K562 (cell line): ENCODE data around the gene PIERCE2. TPM values are rescaled to one million over a fixed set of nuclear protein-coding genes. Genes with fewer than 3 reads are reported as not detected.

Source experiments
- FIP1L1 ChIP-seq: fragments of 200-400 bp; formaldehyde crosslinking; IDR thresholded peaks from 2 replicates; pipeline ENCODE4 v1.6.1; 2018; ENCODE audit warnings: mild to moderate bottlenecking, low read depth, low read length; ENCODE audit not compliant: poor library complexity, severe bottlenecking
- HDAC1 ChIP-seq, 2 experiments: fragments of 450-650 bp; IDR thresholded peaks; 2 replicates each; pipeline ENCODE4 v1.6.1; 2016 to 2017; ENCODE audit warnings: inconsistent platforms in 1 of 2, mild to moderate bottlenecking in 1 of 2, moderate library complexity in 1 of 2
- JUN ChIP-seq, 2 experiments: sonication (generic) in 1 of 2; formaldehyde crosslinking in 1 of 2; IDR thresholded peaks; 2 replicates each; pipeline versions ENCODE4 v1.6.1 to v1.8.0; 2012 to 2022; ENCODE audit warnings: borderline replicate concordance in 2 of 2, mild to moderate bottlenecking in 2 of 2, improper control_type of control experiment in 1 of 2, low read depth in 1 of 2, low read length in 1 of 2, missing genetic modification reagents in 1 of 2
- JUND ChIP-seq, 2 experiments: IDR thresholded peaks; 2 replicates in 1 of 2; 3 replicates in 1 of 2; pipeline ENCODE4 v1.6.1; 2011; ENCODE audit warnings: borderline replicate concordance in 2 of 2, low read depth in 2 of 2, low read length in 2 of 2, improper control_type of control experiment in 1 of 2, missing biosample characterization in 1 of 2, missing genetic modification characterization in 1 of 2, missing genetic modification reagents in 1 of 2
- L3MBTL2 ChIP-seq: fragments of 450-650 bp; IDR thresholded peaks from 2 replicates; pipeline ENCODE4 v1.6.1; 2016; ENCODE audit warnings: mild to moderate bottlenecking, moderate library complexity
- NR2C1 ChIP-seq, 2 experiments: fragments of 450-650 bp; IDR thresholded peaks; 2 replicates each; pipeline ENCODE4 v1.6.1; 2017; ENCODE audit warnings: mild to moderate bottlenecking in 2 of 2, antibody characterized with exemption in 1 of 2, inconsistent platforms in 1 of 2, missing compliant biosample characterization in 1 of 2, missing genetic modification characterization in 1 of 2
- PRPF4 ChIP-seq: fragments of 200-400 bp; formaldehyde crosslinking; IDR thresholded peaks from one replicate; pipeline ENCODE4 v1.6.1; 2017; ENCODE audit warnings: low read length, low read depth, mild to moderate bottlenecking; ENCODE audit not compliant: insufficient read depth, poor library complexity, severe bottlenecking
- ZSCAN29 ChIP-seq: fragments of 450-650 bp; IDR thresholded peaks from 2 replicates; pipeline ENCODE4 v1.6.1; 2017
- polyA plus RNA-seq, 8 experiments: library from polyadenylated mRNA; depleted of rRNA in 4 of 8; stranded (reverse) in 5 of 8; unstranded in 3 of 8; fragments of >200 nt; fragmentation: Nextera tagmentation in 2 of 8; fragmentation: Illumina TruSeq in 1 of 8; extraction: Ambion mirVana in 2 of 8; extraction: Trizol in 1 of 8; gene quantifications; 2 replicates each; pipeline versions ENCODE4 v1.2.1 to v1.2.3, GENCODE V29; 2011 to 2014; ENCODE audit warnings: inconsistent platforms in 1 of 8, missing spikeins in 1 of 8
- total RNA-seq, 7 experiments: library from RNA; depleted of rRNA in 6 of 7; stranded (reverse); fragments of >200 nt in 6 of 7; fragmentation: Illumina TruSeq in 2 of 7; extraction: Trizol in 2 of 7; gene quantifications; 2 replicates each; pipeline versions ENCODE4 v1.2.1 to v1.2.3, GENCODE V29; 2011 to 2021; ENCODE audit warnings: low replicate concordance in 1 of 7
- TF ChIP-seq, protein P1 (sequence below): fragments of 450-650 bp; IDR thresholded peaks from 2 replicates; pipeline ENCODE4 v1.6.1; 2016; ENCODE audit warnings: mild to moderate bottlenecking, moderate library complexity
- TF ChIP-seq, protein P2 (sequence below): fragments of 450-650 bp; IDR thresholded peaks from 2 replicates; pipeline ENCODE4 v1.6.1; 2017; ENCODE audit warnings: mild to moderate bottlenecking, moderate library complexity
- TF ChIP-seq, protein P3 (sequence below): sonication (generic); formaldehyde crosslinking; IDR thresholded peaks from 2 replicates; pipeline ENCODE4 v1.9.0; 2022; ENCODE audit warnings: mild to moderate bottlenecking, missing genetic modification reagents

The PIERCE2 gene
- total and polyA plus RNA-seq, 9 of the 15 experiments (the other 6 are each of a cell fraction or from before 2014, with no cell fraction given), result 2.9 to 4.8 (median 4.0) TPM

DNA sequence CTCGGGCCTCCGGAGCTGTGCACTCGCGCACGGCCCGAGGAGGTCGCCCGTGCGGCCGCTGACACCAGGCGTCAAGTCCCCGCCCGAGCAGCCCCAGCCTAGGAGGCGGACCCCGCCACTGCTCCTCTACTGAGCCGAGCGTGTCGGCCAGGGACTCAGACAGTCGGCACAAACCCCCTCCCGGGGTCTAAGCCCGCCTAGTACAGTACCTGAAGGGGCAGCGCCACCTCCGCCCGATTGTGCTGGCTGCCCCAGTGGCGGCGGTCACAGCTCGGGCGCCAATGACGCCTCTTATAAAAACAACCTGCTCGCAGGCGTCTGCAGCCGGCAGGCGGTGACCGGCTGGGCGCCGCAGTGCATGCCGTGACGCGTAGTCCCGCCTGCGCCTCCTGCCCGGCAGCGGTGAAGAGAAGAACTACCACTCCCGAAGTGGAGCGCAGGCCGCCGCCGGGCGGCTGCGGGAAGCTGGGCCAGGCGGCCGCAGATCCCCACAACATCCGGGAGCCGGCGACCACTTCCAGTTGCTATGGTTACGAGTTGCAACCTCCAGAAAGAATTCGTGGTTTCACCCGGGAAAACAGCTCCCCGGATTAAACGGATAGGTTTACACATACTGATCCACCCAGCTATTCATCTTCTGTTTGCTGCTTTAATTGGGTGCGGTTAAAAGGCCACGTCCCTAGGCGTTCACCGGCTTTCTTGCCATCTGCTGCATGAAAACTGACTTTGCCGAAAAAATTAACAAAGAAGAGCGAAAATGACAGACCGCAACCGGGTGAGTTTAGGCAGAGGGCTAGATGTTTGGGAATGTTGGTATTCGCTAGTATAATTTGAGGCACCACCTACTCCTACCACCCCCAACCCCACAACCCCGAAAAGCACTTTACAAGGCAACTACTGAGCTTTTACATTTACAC, at the start of gene PIERCE2, which contains the start of gene CCPG1 (continued):
- TF ChIP-seq FIP1L1 (peak; percentile 76), HDAC1 (IDR thresholded peaks at IDR 0.05) (peak in 1 of 2 experiments; percentile 87; a peak in 2 of 4 replicates), PRPF4 (peak; percentile 51), ZSCAN29 (0 out of 2 replicates have a peak, but pooled peaks have one; percentile 49), L3MBTL2 (peak; percentile 88), JUN (IDR thresholded peaks at IDR 0.05; ENCODE audit: borderline replicate concordance, low read depth, low read length) (no peak), JUN (CRISPR knock-in tag; IDR thresholded peaks at IDR 0.05; ENCODE audit: borderline replicate concordance) (peak; percentile 81; the same call in 1 of the 2 replicates), NR2C1 (IDR thresholded peaks at IDR 0.05) (no peak), NR2C1 (tag; IDR thresholded peaks at IDR 0.05) (peak; percentile 59; the same call in 1 of the 2 replicates), JUND (IDR thresholded peaks at IDR 0.05; ENCODE audit: borderline replicate concordance, low read depth, low read length) (peak; percentile 41; the same call in 1 of the 2 replicates), JUND (tag; IDR thresholded peaks at IDR 0.05; ENCODE audit: borderline replicate concordance, low read depth, low read length) (no peak; the same call in 2 of the 3 replicates)
- TF ChIP-seq, protein P1, sequence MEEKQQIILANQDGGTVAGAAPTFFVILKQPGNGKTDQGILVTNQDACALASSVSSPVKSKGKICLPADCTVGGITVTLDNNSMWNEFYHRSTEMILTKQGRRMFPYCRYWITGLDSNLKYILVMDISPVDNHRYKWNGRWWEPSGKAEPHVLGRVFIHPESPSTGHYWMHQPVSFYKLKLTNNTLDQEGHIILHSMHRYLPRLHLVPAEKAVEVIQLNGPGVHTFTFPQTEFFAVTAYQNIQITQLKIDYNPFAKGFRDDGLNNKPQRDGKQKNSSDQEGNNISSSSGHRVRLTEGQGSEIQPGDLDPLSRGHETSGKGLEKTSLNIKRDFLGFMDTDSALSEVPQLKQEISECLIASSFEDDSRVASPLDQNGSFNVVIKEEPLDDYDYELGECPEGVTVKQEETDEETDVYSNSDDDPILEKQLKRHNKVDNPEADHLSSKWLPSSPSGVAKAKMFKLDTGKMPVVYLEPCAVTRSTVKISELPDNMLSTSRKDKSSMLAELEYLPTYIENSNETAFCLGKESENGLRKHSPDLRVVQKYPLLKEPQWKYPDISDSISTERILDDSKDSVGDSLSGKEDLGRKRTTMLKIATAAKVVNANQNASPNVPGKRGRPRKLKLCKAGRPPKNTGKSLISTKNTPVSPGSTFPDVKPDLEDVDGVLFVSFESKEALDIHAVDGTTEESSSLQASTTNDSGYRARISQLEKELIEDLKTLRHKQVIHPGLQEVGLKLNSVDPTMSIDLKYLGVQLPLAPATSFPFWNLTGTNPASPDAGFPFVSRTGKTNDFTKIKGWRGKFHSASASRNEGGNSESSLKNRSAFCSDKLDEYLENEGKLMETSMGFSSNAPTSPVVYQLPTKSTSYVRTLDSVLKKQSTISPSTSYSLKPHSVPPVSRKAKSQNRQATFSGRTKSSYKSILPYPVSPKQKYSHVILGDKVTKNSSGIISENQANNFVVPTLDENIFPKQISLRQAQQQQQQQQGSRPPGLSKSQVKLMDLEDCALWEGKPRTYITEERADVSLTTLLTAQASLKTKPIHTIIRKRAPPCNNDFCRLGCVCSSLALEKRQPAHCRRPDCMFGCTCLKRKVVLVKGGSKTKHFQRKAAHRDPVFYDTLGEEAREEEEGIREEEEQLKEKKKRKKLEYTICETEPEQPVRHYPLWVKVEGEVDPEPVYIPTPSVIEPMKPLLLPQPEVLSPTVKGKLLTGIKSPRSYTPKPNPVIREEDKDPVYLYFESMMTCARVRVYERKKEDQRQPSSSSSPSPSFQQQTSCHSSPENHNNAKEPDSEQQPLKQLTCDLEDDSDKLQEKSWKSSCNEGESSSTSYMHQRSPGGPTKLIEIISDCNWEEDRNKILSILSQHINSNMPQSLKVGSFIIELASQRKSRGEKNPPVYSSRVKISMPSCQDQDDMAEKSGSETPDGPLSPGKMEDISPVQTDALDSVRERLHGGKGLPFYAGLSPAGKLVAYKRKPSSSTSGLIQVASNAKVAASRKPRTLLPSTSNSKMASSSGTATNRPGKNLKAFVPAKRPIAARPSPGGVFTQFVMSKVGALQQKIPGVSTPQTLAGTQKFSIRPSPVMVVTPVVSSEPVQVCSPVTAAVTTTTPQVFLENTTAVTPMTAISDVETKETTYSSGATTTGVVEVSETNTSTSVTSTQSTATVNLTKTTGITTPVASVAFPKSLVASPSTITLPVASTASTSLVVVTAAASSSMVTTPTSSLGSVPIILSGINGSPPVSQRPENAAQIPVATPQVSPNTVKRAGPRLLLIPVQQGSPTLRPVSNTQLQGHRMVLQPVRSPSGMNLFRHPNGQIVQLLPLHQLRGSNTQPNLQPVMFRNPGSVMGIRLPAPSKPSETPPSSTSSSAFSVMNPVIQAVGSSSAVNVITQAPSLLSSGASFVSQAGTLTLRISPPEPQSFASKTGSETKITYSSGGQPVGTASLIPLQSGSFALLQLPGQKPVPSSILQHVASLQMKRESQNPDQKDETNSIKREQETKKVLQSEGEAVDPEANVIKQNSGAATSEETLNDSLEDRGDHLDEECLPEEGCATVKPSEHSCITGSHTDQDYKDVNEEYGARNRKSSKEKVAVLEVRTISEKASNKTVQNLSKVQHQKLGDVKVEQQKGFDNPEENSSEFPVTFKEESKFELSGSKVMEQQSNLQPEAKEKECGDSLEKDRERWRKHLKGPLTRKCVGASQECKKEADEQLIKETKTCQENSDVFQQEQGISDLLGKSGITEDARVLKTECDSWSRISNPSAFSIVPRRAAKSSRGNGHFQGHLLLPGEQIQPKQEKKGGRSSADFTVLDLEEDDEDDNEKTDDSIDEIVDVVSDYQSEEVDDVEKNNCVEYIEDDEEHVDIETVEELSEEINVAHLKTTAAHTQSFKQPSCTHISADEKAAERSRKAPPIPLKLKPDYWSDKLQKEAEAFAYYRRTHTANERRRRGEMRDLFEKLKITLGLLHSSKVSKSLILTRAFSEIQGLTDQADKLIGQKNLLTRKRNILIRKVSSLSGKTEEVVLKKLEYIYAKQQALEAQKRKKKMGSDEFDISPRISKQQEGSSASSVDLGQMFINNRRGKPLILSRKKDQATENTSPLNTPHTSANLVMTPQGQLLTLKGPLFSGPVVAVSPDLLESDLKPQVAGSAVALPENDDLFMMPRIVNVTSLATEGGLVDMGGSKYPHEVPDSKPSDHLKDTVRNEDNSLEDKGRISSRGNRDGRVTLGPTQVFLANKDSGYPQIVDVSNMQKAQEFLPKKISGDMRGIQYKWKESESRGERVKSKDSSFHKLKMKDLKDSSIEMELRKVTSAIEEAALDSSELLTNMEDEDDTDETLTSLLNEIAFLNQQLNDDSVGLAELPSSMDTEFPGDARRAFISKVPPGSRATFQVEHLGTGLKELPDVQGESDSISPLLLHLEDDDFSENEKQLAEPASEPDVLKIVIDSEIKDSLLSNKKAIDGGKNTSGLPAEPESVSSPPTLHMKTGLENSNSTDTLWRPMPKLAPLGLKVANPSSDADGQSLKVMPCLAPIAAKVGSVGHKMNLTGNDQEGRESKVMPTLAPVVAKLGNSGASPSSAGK, result peak; percentile 69
- TF ChIP-seq, protein P2, sequence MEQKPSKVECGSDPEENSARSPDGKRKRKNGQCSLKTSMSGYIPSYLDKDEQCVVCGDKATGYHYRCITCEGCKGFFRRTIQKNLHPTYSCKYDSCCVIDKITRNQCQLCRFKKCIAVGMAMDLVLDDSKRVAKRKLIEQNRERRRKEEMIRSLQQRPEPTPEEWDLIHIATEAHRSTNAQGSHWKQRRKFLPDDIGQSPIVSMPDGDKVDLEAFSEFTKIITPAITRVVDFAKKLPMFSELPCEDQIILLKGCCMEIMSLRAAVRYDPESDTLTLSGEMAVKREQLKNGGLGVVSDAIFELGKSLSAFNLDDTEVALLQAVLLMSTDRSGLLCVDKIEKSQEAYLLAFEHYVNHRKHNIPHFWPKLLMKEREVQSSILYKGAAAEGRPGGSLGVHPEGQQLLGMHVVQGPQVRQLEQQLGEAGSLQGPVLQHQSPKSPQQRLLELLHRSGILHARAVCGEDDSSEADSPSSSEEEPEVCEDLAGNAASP, result no peak
- TF ChIP-seq, protein P3, sequence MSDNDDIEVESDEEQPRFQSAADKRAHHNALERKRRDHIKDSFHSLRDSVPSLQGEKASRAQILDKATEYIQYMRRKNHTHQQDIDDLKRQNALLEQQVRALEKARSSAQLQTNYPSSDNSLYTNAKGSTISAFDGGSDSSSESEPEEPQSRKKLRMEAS (CRISPR knock-in tag), result peak; percentile 86
